Suprapubic skin (tissue), 4 donors: ENCODE data around the gene PRCC. TPM values are rescaled to one million over a fixed set of nuclear protein-coding genes. Genes with fewer than 3 reads are reported as not detected.
"Not testable (repeated sequence)": the region's sequence is repeated elsewhere in the genome, so short reads cannot be mapped to it uniquely, and the experiment has no call there.

Experiments
- DNase-seq, 2 donors: peaks; one replicate each; pipeline ENCODE4 v3.0.0-alpha.2; 2019; ENCODE audit warnings: low spot score in 2 of 2
- H3K27ac ChIP-seq: fragments of 200-600 bp; sonication (generic); one replicate; pipeline ENCODE4 v1.5.1; 2019
- H3K27me3 ChIP-seq: fragments of 200-600 bp; sonication (generic); one replicate; pipeline ENCODE4 v1.5.1; 2019
- H3K36me3 ChIP-seq: fragments of 200-600 bp; sonication (generic); one replicate; pipeline ENCODE4 v1.5.1; 2019
- H3K4me1 ChIP-seq: fragments of 200-600 bp; sonication (generic); one replicate; pipeline ENCODE4 v1.5.1; 2019
- H3K4me3 ChIP-seq: fragments of 200-600 bp; sonication (generic); one replicate; pipeline ENCODE4 v1.5.1; 2019; ENCODE audit warnings: mild to moderate bottlenecking
- H3K9me3 ChIP-seq: fragments of 200-600 bp; sonication (generic); one replicate; pipeline ENCODE4 v1.5.1; 2019
- EP300 ChIP-seq: sonication (generic); formaldehyde crosslinking; IDR thresholded peaks from one replicate; pipeline ENCODE4 v1.6.1; 2017; ENCODE audit warnings: antibody characterized with exemption
- POLR2A ChIP-seq, 2 donors: fragments of 450-650 bp; IDR thresholded peaks; one replicate each; pipeline ENCODE4 v1.6.1; 2017; ENCODE audit warnings: antibody characterized with exemption in 2 of 2, mild to moderate bottlenecking in 2 of 2, moderate library complexity in 2 of 2
- POLR2AphosphoS5 ChIP-seq, 3 donors: sonication (generic); formaldehyde crosslinking; IDR thresholded peaks; one replicate each; pipeline ENCODE4 v1.6.1; 2017; ENCODE audit warnings: antibody characterized with exemption in 3 of 3
- WGBS: methylation state at CpG from one replicate; pipeline ENCODE4 v1.1.5; 2018; 5-methylcytosine and 5-hydroxymethylcytosine counted together
- total RNA-seq, 4 donors: library from RNA; depleted of rRNA; stranded (reverse); fragments of >200 nt; gene quantifications; one replicate each; pipeline ENCODE4 v1.1.0, GENCODE V29; 2016
- TF ChIP-seq, protein P1 (sequence below), 2 donors: fragments of 200-600 bp in 1 of 2; fragments of 450-650 bp in 1 of 2; sonication (generic) in 1 of 2; IDR thresholded peaks; one replicate each; pipeline ENCODE4 v1.5.1; 2016 to 2019; ENCODE audit warnings: antibody characterized with exemption in 2 of 2, mild to moderate bottlenecking in 1 of 2, moderate library complexity in 1 of 2

PRCC gene
- total RNA-seq, 4 donors from 2014 or later, result 39.1 to 50.1 (median 43.3) TPM

DNA sequence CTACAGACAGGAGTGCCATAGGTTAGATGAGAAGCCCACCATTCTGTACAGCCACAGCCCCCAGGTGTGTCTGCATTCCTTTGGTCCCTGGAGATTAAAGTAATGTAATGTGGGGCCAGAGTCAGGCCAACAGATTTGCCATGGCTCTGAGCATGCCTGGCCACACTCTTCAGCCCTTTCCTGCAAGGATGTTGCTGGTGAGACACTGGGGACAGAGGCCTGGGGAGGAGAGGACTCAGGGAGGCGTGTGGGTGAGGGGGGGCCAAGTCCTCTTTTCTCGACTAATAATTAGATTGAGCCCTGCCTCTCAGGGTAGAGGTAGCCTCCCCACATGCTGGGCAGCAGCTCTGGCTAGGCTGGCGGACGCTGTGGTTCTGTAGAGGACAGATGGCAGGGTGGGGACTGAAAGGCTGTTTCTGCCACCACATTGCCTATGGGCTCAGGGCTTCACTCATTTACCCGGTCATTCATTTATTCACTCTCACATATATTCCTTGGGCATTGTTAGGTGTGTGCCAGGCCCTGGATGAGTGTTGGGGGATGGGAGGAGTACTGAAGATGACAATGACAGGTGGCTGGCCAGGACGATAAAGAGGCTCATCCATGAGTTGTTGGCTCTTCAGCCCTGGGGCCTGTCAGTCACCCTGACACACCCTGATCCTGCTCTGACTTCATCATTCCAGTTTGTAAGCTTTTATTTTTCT, 7.1 kb upstream of the PRCC start:
- H3K4me1 ChIP-seq, result no peaks in the 10 kb centered on the region
- no peaks in the 10 kb centered on the region for H3K9me3 ChIP-seq
- H3K4me3 ChIP-seq, result no peak overlapping the region
- TF ChIP-seq POLR2AphosphoS5 (IDR thresholded peaks at IDR 0.05) (no peak), POLR2A (IDR thresholded peaks at IDR 0.05) (no peak), EP300 (no peak)
- TF ChIP-seq, protein P1, sequence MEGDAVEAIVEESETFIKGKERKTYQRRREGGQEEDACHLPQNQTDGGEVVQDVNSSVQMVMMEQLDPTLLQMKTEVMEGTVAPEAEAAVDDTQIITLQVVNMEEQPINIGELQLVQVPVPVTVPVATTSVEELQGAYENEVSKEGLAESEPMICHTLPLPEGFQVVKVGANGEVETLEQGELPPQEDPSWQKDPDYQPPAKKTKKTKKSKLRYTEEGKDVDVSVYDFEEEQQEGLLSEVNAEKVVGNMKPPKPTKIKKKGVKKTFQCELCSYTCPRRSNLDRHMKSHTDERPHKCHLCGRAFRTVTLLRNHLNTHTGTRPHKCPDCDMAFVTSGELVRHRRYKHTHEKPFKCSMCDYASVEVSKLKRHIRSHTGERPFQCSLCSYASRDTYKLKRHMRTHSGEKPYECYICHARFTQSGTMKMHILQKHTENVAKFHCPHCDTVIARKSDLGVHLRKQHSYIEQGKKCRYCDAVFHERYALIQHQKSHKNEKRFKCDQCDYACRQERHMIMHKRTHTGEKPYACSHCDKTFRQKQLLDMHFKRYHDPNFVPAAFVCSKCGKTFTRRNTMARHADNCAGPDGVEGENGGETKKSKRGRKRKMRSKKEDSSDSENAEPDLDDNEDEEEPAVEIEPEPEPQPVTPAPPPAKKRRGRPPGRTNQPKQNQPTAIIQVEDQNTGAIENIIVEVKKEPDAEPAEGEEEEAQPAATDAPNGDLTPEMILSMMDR (IDR thresholded peaks at IDR 0.05), result no peak
- no peaks in the 10 kb centered on the region for H3K36me3 ChIP-seq
- WGBS, result 64% methylated on average over 6 of the region's 6 CpGs
- no peak for DNase-seq
- no peak overlapping the region for H3K27ac ChIP-seq
- no peaks in the 10 kb centered on the region for H3K27me3 ChIP-seq

DNA sequence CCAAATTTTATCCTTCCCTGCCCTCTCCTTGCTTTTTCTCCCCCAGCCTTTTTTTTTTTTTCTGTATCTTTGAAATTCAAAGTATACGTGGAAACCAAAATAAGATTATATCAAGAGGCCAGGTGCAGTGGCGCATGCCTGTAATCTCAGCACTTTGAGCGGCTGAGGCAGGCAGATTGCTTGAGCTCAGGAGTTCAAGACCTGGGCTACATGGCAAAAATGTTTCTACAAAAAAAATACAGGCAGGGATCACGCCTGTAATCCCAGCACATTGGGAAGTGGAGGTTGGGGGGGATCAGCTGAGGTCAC, 6.6 kb upstream of the PRCC start:
- no peak for DNase-seq
- H3K27me3 ChIP-seq, result no peaks in the 10 kb centered on the region
- no peaks in the 10 kb centered on the region for H3K9me3 ChIP-seq
- no peak overlapping the region for H3K4me3 ChIP-seq
- no peaks in the 10 kb centered on the region for H3K36me3 ChIP-seq
- no peak overlapping the region for H3K27ac ChIP-seq
- 66% methylated on average over 4 of the region's 4 CpGs for WGBS
- peaks cover 3% of the 10 kb centered on the region for H3K4me1 ChIP-seq
- TF ChIP-seq, protein P1 (IDR thresholded peaks at IDR 0.05), result no peak
- no peak for TF ChIP-seq POLR2A (IDR thresholded peaks at IDR 0.05)
- no peak for TF ChIP-seq EP300
- TF ChIP-seq POLR2AphosphoS5 (IDR thresholded peaks at IDR 0.05), result no peak

DNA sequence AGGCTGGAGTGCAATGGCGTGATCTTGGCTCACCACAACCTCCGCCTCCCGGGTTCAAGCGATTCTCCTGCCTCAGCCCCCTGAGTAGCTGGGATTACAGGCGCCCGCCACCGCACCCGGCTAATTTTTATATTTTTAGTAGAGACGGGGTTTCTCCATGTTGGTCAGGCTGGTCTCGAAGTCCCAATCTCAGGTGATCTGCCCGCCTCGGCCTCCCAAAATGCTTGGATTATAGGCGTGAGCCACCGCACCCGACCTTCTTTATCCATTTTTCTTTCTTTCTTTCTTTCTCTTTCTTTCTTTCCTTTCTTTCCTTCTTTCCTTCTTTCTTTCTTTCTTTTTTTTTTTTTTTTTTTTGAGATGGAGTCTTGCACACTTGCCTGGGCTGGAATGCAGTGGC, 2.2 kb upstream of the PRCC start:
- peaks cover 33% of the 10 kb centered on the region for H3K4me1 ChIP-seq
- 97% methylated on average over 15 of the region's 15 CpGs for WGBS
- DNase-seq, result peak in 1 of 2 donors; percentile 24
- H3K4me3 ChIP-seq, H3K27me3 ChIP-seq, H3K36me3 ChIP-seq, H3K9me3 ChIP-seq, H3K27ac ChIP-seq: not testable (repeated sequence)

DNA sequence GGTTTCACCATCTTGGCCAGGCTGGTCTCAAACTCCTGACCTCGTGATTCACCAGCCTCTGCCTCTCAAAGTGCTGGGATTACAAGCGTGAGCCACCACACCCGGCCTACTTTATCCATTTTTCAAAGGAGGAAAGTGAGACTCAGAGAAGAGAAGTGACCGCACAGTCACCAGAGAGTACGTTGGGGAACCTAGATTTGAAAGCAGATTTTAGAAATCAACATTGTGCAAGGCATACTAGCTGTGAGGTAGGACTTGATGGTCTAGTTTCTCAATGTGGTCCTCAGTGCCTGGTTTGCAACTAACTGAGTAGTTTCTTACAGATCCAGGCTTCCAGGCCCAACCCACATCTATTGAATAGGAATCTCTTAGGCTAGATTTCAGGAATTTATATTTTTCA, 1.7 kb upstream of the PRCC start:
- Histone ChIP-seq H3K4me1 (peaks cover 38% of the 10 kb centered on the region), H3K27me3 (no peaks in the 10 kb centered on the region), H3K9me3 (no peaks in the 10 kb centered on the region), H3K36me3 (peaks cover 6% of the 10 kb centered on the region), H3K27ac (peak overlapping the region; percentile 97), H3K4me3 (no peak overlapping the region)
- TF ChIP-seq, protein P1 (IDR thresholded peaks at IDR 0.05), result no peak
- no peak for TF ChIP-seq POLR2AphosphoS5 (IDR thresholded peaks at IDR 0.05)
- no peak for TF ChIP-seq EP300
- no peak for TF ChIP-seq POLR2A (IDR thresholded peaks at IDR 0.05)
- WGBS, result 83% methylated on average over 5 of the region's 5 CpGs
- DNase-seq, result peak in 1 of 2 donors; percentile 6

DNA sequence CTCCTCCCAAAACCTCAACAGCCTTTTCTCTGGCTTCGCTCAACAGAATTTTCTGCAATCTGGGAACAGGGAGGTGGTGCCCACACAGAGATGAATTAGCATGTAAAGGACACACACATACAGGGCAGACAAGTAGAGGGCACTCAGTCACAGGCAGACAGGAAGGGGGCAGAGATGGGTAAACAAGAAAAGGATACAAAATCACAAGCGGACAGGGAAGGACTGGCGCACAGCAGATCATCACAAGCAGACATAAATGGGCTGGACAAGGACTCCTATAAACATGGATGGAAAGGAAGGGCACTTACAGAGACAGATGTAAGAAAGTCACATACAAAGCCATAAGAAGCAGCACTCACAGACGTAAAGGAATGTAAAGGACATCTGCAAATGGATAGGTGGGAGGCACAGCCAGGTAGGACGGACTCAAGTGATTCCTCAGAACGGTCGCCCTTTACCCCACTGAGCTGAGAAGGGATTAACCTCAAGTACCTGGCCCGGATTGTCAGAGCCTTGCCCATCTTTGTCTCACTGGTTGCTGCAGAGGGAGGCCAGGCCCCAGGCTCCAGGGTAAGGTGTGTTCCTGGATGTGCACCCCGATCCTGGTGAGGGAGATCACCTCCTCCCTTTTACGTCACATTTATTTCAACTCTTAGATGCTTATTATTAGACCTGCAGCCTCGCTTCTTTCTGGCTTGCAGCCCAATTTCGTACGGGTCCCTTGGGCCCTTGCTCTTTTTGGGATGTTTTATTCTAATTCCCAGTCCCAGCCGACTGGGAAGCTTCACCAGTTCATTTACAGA, 836 bp upstream of the PRCC start:
- H3K9me3 ChIP-seq, result no peaks in the 10 kb centered on the region
- H3K27ac ChIP-seq, result peak overlapping the region; percentile 97
- no peaks in the 10 kb centered on the region for H3K27me3 ChIP-seq
- H3K4me3 ChIP-seq, result peak overlapping the region; percentile 98
- 8% methylated on average over 14 of the region's 14 CpGs for WGBS
- peak in 1 of 2 donors; percentile 29 for DNase-seq
- H3K36me3 ChIP-seq, result peaks cover 11% of the 10 kb centered on the region
- TF ChIP-seq EP300 (no peak), POLR2A (IDR thresholded peaks at IDR 0.05) (no peak), POLR2AphosphoS5 (IDR thresholded peaks at IDR 0.05) (no peak)
- TF ChIP-seq, protein P1 (IDR thresholded peaks at IDR 0.05), result no peak
- H3K4me1 ChIP-seq, result peaks cover 45% of the 10 kb centered on the region
